Gastrocnemius medialis (tissue), 4 donors: ENCODE data around the gene AFAP1. TPM values are rescaled to one million over a fixed set of nuclear protein-coding genes. Genes with fewer than 3 reads are reported as not detected.

Experiments used
- ATAC-seq, 2 donors: fragments of 150-250 bp; one replicate each; pipeline ENCODE4 v1.9.1; 2016
- DNase-seq, 2 donors: peaks; one replicate each; pipeline ENCODE4 v3.0.0-alpha.2; 2019
- H3K27ac ChIP-seq, 4 donors: fragments of 200-600 bp; sonication (generic); 1 replicate in 1 of 4; 2 replicates in 3 of 4; pipeline ENCODE4 v1.5.1; 2016 to 2018; ENCODE audit warnings: mild to moderate bottlenecking in 2 of 4, moderate library complexity in 1 of 4
- H3K27me3 ChIP-seq, 3 donors: fragments of 200-600 bp; sonication (generic) in 2 of 3; 1 replicate in 1 of 3; 2 replicates in 2 of 3; pipeline versions ENCODE4 v1.5.1 to v1.6.0; 2016 to 2019; ENCODE audit warnings: mild to moderate bottlenecking in 1 of 3, moderate library complexity in 1 of 3
- H3K36me3 ChIP-seq, 2 donors: fragments of 200-600 bp; sonication (generic) in 1 of 2; one replicate each; pipeline ENCODE4 v1.5.1; 2017 to 2018
- H3K4me1 ChIP-seq, 2 donors: fragments of 200-600 bp; sonication (generic) in 1 of 2; one replicate each; pipeline ENCODE4 v1.5.1; 2016 to 2017; ENCODE audit warnings: mild to moderate bottlenecking in 2 of 2
- H3K4me3 ChIP-seq, 4 donors: fragments of 200-600 bp; sonication (generic) in 3 of 4; 1 replicate in 1 of 4; 2 replicates in 3 of 4; pipeline ENCODE4 v1.5.1; 2016 to 2019; ENCODE audit warnings: mild to moderate bottlenecking in 2 of 4
- H3K9me3 ChIP-seq, 3 donors: fragments of 200-600 bp; sonication (generic) in 2 of 3; 1 replicate in 1 of 3; 2 replicates in 2 of 3; pipeline ENCODE4 v1.5.1; 2016 to 2019
- POLR2A ChIP-seq, 2 donors: fragments of 450-650 bp; IDR thresholded peaks; one replicate each; pipeline ENCODE4 v1.6.1; 2017; ENCODE audit warnings: antibody characterized with exemption in 2 of 2, mild to moderate bottlenecking in 2 of 2, moderate library complexity in 2 of 2
- in situ Hi-C, 4 donors: fragments of 200-750 bp; cut with MboI; loops; one replicate each; pipeline versions ENCODE4 v1.15.0 to v1.8.0; 2017; ENCODE audit warnings: low sequenced_read_pairs in 4 of 4
- intact Hi-C: fragments of 100-400 bp; cut with DNase I; formaldehyde crosslinking; loops from one replicate; pipeline ENCODE4 v1.15.1; 2023; ENCODE audit warnings: low total_unique reads
- total RNA-seq, 4 donors: library from RNA; depleted of rRNA; stranded (reverse); fragments of >200 nt; gene quantifications; one replicate each; pipeline versions ENCODE4 v1.1.0 to v1.2.3, GENCODE V29; 2016
- TF ChIP-seq, protein P1 (sequence below), 5 experiments: fragments of 450-650 bp in 3 of 5; fragments of 200-600 bp in 2 of 5; sonication (generic) in 2 of 5; IDR thresholded peaks in 4 of 5; conservative IDR thresholded peaks in 1 of 5; 1 replicate in 4 of 5; 2 replicates in 1 of 5; pipeline ENCODE4 v1.5.1; 2016 to 2019; ENCODE audit warnings: antibody characterized with exemption in 5 of 5, mild to moderate bottlenecking in 3 of 5, moderate library complexity in 3 of 5

The AFAP1 gene
- total RNA-seq, 4 donors from 2014 or later: 1.5 to 8.6 (median 3.5) TPM

DNA sequence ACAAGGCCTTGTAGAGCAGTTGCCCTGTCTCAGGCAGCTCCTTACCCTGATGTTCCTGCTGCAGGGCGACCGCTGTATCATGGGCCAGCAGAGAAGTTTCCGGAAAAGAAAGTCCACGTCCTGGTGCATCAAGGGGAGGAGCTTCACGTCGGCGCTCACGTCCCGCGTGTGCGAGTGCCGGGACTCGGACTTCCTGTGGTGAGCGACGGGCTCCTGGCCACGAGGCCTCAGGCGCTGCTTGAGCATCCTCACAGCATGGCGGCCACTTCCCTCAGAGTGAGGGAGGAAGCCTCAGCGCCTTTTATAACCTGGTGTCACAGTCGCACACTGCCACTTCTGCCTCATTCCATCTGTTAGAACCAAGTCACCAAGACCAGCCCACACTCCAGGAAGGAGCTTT lies 225.5 kb downstream of the AFAP1 start:
- ATAC-seq (no peak), DNase-seq (no peak)
- in situ Hi-C loops (loop anchor here in 2 of 4 donors (25.0 kb wide), 1 partner anchor 527 kb away; the partner anchor contains the start of gene SORCS2 (in 2 of the 2)), intact Hi-C loops (no loop called here)
- no peaks in the 10 kb centered on the region for H3K9me3 ChIP-seq
- no peak overlapping the region for H3K27ac ChIP-seq
- no peak overlapping the region for H3K4me3 ChIP-seq
- TF ChIP-seq POLR2A (IDR thresholded peaks at IDR 0.05): no peak
- TF ChIP-seq, protein P1, sequence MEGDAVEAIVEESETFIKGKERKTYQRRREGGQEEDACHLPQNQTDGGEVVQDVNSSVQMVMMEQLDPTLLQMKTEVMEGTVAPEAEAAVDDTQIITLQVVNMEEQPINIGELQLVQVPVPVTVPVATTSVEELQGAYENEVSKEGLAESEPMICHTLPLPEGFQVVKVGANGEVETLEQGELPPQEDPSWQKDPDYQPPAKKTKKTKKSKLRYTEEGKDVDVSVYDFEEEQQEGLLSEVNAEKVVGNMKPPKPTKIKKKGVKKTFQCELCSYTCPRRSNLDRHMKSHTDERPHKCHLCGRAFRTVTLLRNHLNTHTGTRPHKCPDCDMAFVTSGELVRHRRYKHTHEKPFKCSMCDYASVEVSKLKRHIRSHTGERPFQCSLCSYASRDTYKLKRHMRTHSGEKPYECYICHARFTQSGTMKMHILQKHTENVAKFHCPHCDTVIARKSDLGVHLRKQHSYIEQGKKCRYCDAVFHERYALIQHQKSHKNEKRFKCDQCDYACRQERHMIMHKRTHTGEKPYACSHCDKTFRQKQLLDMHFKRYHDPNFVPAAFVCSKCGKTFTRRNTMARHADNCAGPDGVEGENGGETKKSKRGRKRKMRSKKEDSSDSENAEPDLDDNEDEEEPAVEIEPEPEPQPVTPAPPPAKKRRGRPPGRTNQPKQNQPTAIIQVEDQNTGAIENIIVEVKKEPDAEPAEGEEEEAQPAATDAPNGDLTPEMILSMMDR (IDR thresholded peaks at IDR 0.05 in 4 of 5, conservative IDR thresholded peaks at IDR 0.05 in 1 of 5): no peak
- H3K4me1 ChIP-seq: no peaks in the 10 kb centered on the region
- peaks cover 0 to 5% (median 0%) of the 10 kb centered on the region in 3 donors for H3K27me3 ChIP-seq
- no peaks in the 10 kb centered on the region for H3K36me3 ChIP-seq

DNA sequence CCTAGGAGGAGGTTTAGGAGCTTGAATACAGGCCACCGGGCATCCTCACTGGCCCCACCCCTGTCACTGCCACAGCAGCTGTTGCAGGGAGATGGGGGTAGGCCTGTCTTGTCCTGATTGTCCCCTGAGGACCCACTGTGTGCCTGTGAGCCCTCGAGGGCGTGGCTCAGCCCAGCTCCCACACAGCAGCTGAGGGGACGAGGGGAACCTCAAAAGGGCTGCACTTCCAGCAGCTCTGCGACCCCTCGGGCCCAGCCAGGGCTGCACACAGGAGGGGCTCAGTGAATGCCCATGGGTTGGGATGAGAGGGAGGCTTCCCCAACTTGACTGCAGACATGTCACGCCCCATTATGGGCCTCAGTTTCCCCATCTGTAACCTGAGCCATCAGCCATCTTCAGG lies 225.9 kb downstream of the AFAP1 start:
- no peak overlapping the region for H3K27ac ChIP-seq
- H3K4me3 ChIP-seq: no peak overlapping the region
- no peaks in the 10 kb centered on the region for H3K9me3 ChIP-seq
- DNase-seq (no peak), ATAC-seq (no peak)
- H3K36me3 ChIP-seq: no peaks in the 10 kb centered on the region
- intact Hi-C loops: no loop called here
- H3K27me3 ChIP-seq: peaks cover 0 to under 1% (median 0%) of the 10 kb centered on the region in 3 donors
- in situ Hi-C loops: loop anchor here in 2 of 4 donors (25.0 kb wide), 1 partner anchor 526 kb away; the partner anchor contains the start of gene SORCS2 (in 2 of the 2)
- TF ChIP-seq, protein P1 (IDR thresholded peaks at IDR 0.05 in 4 of 5, conservative IDR thresholded peaks at IDR 0.05 in 1 of 5): no peak
- TF ChIP-seq POLR2A (IDR thresholded peaks at IDR 0.05): no peak
- no peaks in the 10 kb centered on the region for H3K4me1 ChIP-seq

DNA sequence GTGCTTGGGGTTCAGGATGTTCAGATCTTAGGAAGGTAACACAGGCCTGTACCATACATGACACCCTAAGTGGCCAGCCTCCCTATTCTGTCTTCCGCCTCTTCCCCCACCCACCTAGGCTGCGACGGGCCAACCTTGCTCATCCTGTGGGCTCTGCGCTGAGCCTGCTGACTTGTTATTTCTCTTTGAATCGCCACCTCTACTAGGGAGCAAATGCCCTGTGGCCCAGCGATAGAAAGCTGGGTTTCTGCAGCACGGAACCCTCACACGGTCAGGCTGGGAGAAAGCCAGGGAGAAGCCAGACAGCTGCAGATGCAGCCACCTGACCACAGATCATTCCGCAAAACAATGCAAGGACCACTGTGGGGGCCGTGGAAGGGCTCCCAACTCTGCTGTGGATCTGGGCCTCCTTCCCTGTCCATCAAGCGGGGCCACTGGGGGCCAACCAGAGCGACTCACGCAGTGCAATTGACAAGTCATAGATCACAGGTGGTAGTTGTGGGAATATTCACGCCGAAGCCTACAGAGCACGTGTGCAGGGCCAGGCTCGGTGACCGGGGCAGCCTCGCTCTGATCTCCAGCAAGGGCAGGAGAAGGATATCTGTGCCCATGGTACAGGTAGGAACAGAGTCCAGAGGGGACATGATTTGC lies 227.5 kb downstream of the AFAP1 start:
- no peaks in the 10 kb centered on the region for H3K9me3 ChIP-seq
- no peak overlapping the region for H3K27ac ChIP-seq
- no peaks in the 10 kb centered on the region for H3K36me3 ChIP-seq
- no peak for DNase-seq
- no peaks in the 10 kb centered on the region for H3K27me3 ChIP-seq
- no peaks in the 10 kb centered on the region for H3K4me1 ChIP-seq
- H3K4me3 ChIP-seq: no peak overlapping the region
- intact Hi-C loops: no loop called here
- TF ChIP-seq, protein P1 (IDR thresholded peaks at IDR 0.05 in 4 of 5, conservative IDR thresholded peaks at IDR 0.05 in 1 of 5): no peak
- TF ChIP-seq POLR2A (IDR thresholded peaks at IDR 0.05): no peak
- no peak for ATAC-seq
- in situ Hi-C loops: loop anchor here in 2 of 4 donors (25.0 kb wide), 1 partner anchor 525 kb away; the partner anchor contains the start of gene SORCS2 (in 2 of the 2)

DNA sequence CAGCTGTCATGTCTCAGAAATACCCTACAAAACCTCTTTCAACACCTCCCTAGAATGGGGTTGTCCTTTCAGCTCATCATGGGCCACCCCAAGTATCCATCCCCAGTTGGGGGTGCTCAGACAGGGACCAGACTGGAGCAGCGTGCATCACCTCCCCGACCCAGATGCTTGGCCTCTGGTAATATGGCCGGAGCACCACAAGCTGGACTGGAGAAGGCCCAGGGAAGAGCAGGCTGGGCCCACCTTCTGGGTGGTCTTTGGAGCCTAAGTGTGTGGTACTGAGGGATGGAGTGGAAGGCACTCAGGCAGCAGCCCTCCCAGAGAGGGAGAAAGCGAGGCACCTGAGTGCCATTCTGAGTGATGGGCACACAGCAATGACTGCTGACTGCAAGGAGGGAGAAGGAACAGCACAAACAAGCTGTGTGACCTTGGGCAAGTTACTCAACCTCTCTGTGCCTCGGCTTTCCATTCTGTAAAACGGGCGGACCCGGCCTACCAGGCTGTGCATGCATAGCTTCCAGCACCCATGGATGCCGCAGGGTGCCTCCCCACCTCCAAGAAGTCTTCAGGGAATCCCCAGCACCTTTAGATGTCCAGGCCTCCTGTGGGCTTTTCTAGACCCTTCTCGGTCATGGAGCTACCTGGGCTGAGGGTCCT lies 228.2 kb downstream of the AFAP1 start:
- DNase-seq: no peak
- Histone ChIP-seq H3K27me3 (no peaks in the 10 kb centered on the region), H3K4me1 (no peaks in the 10 kb centered on the region), H3K9me3 (no peaks in the 10 kb centered on the region), H3K27ac (no peak overlapping the region), H3K36me3 (no peaks in the 10 kb centered on the region), H3K4me3 (no peak overlapping the region)
- no peak for ATAC-seq
- no peak for TF ChIP-seq POLR2A (IDR thresholded peaks at IDR 0.05)
- TF ChIP-seq, protein P1 (IDR thresholded peaks at IDR 0.05 in 4 of 5, conservative IDR thresholded peaks at IDR 0.05 in 1 of 5): no peak
- in situ Hi-C loops (loop anchor here in 2 of 4 donors (25.0 kb wide), 1 partner anchor 524 kb away; the partner anchor contains the start of gene SORCS2 (in 2 of the 2)), intact Hi-C loops (no loop called here)
